Loucy (cell line): ENCODE results near the gene SHB.

Experiments used
- H2AFZ ChIP-seq: fragments of 200-600 bp; sonication (generic); 2 replicates; pipeline ENCODE4 v1.6.0; 2016; ENCODE audit warnings: antibody characterized with exemption, mild to moderate bottlenecking, low read length, moderate library complexity
- H3F3A ChIP-seq: fragments of 200-600 bp; 2 replicates; pipeline ENCODE4 v1.6.0; 2016; ENCODE audit warnings: antibody characterized with exemption, low read depth, mild to moderate bottlenecking
- H3K27me3 ChIP-seq: fragments of 200-600 bp; sonication (generic); 2 replicates; pipeline ENCODE4 v1.6.1; 2014; ENCODE audit warnings: low read length, mild to moderate bottlenecking; ENCODE audit not compliant: insufficient read depth, poor library complexity, severe bottlenecking
- H3K36me3 ChIP-seq: fragments of 200-600 bp; sonication (generic); 2 replicates; pipeline ENCODE4 v1.6.1; 2016; ENCODE audit warnings: low read length; ENCODE audit not compliant: insufficient read depth
- H3K4me1 ChIP-seq: fragments of 200-600 bp; sonication (generic); 2 replicates; pipeline ENCODE4 v1.5.1; 2014; ENCODE audit warnings: low read length, mild to moderate bottlenecking; ENCODE audit not compliant: insufficient read depth, poor library complexity, severe bottlenecking
- H3K4me2 ChIP-seq: fragments of 200-600 bp; sonication (generic); 2 replicates; pipeline ENCODE4 v1.6.0; 2014; ENCODE audit warnings: antibody characterized with exemption, low read length, low read depth, mild to moderate bottlenecking; ENCODE audit not compliant: poor library complexity, severe bottlenecking
- H3K4me3 ChIP-seq: fragments of 200-600 bp; sonication (generic); 2 replicates; pipeline ENCODE4 v1.5.1; 2014; ENCODE audit warnings: low read length, mild to moderate bottlenecking, mixed read lengths; ENCODE audit not compliant: poor library complexity, severe bottlenecking
- H3K79me2 ChIP-seq: fragments of 200-600 bp; sonication (generic); 2 replicates; pipeline ENCODE4 v1.6.1; 2014; ENCODE audit warnings: low read length; ENCODE audit not compliant: insufficient read depth
- H3K9ac ChIP-seq: fragments of 200-600 bp; sonication (generic); 2 replicates; pipeline ENCODE4 v1.6.0; 2014; ENCODE audit warnings: mild to moderate bottlenecking, low read depth, low read length, moderate library complexity; ENCODE audit not compliant: poor library complexity, severe bottlenecking
- H3K9me2 ChIP-seq: fragments of 200-600 bp; sonication (generic); replicated peaks from 2 replicates; pipeline ENCODE4 v1.6.1; 2016; ENCODE audit warnings: low read depth, low read length, mixed read lengths
- H3K9me3 ChIP-seq: fragments of 200-600 bp; sonication (generic); 2 replicates; pipeline ENCODE4 v1.6.1; 2014; ENCODE audit warnings: mild to moderate bottlenecking, antibody characterized with exemption, low read length, low read depth; ENCODE audit not compliant: insufficient read depth
- H4K20me1 ChIP-seq: fragments of 200-600 bp; sonication (generic); 2 replicates; pipeline ENCODE4 v1.6.0; 2014; ENCODE audit warnings: antibody characterized with exemption, low read length, mild to moderate bottlenecking; ENCODE audit not compliant: insufficient read depth, poor library complexity, severe bottlenecking
- CTCF ChIP-seq: fragments of 200-600 bp; sonication (generic); conservative IDR thresholded peaks from 2 replicates; pipeline ENCODE4 v1.5.1; 2014; ENCODE audit warnings: mild to moderate bottlenecking, antibody characterized with exemption, low read length
- EZH2phosphoT487 ChIP-seq: fragments of 200-600 bp; IDR thresholded peaks from 2 replicates; pipeline ENCODE4 v1.6.1; 2018; ENCODE audit warnings: antibody characterized with exemption, mild to moderate bottlenecking, moderate library complexity, borderline replicate concordance

SHB gene

GRCh38 chr9:37965116-37965515 lies 103.9 kb downstream of the SHB start:
- Histone ChIP-seq H3K9me3 (no peaks in the 10 kb centered on the region), H3K4me3 (no peak overlapping the region), H3K9me2 (no peaks in the 10 kb centered on the region), H3K4me2 (no peak overlapping the region), H3K4me1 (no peaks in the 10 kb centered on the region), H2AFZ (no peak overlapping the region), H3K9ac (no peak overlapping the region), H3K79me2 (no peaks in the 10 kb centered on the region), H4K20me1 (no peaks in the 10 kb centered on the region), H3K36me3 (no peaks in the 10 kb centered on the region), H3F3A (no peaks in the 10 kb centered on the region), H3K27me3 (no peaks in the 10 kb centered on the region)
- no peak for TF ChIP-seq CTCF
- TF ChIP-seq EZH2phosphoT487 = no peak

GRCh38 chr9:37964740-37965081 lies 104.3 kb downstream of the SHB start:
- Histone ChIP-seq H3K4me3 (no peak overlapping the region), H3K79me2 (no peaks in the 10 kb centered on the region), H2AFZ (no peak overlapping the region), H3K9me3 (no peaks in the 10 kb centered on the region), H3K36me3 (no peaks in the 10 kb centered on the region), H3K4me2 (no peak overlapping the region), H3K9me2 (no peaks in the 10 kb centered on the region), H3K27me3 (no peaks in the 10 kb centered on the region), H3K9ac (no peak overlapping the region), H4K20me1 (no peaks in the 10 kb centered on the region), H3F3A (no peaks in the 10 kb centered on the region), H3K4me1 (no peaks in the 10 kb centered on the region)
- no peak for TF ChIP-seq CTCF
- TF ChIP-seq EZH2phosphoT487 = no peak

- H3F3A ChIP-seq = no peaks in the 10 kb centered on the region
- no peak overlapping the region for H3K9ac ChIP-seq
- H4K20me1 ChIP-seq = no peaks in the 10 kb centered on the region
- no peaks in the 10 kb centered on the region for H3K9me3 ChIP-seq
- H3K36me3 ChIP-seq = no peaks in the 10 kb centered on the region
- no peaks in the 10 kb centered on the region for H3K27me3 ChIP-seq
- no peaks in the 10 kb centered on the region for H3K9me2 ChIP-seq
- TF ChIP-seq CTCF (no peak), EZH2phosphoT487 (no peak)
- no peak overlapping the region for H3K4me2 ChIP-seq
- H3K4me3 ChIP-seq = no peak overlapping the region
- H3K4me1 ChIP-seq = no peaks in the 10 kb centered on the region
- no peaks in the 10 kb centered on the region for H3K79me2 ChIP-seq
- no peak overlapping the region for H2AFZ ChIP-seq
Observed at GRCh38 chr9:37963936-37964739, 104.9 kb downstream of the SHB start.
